Keratinocyte (primary cell): ENCODE data around the gene PRR14L. TPM values are rescaled to one million over a fixed set of nuclear protein-coding genes. Genes with fewer than 3 reads are reported as not detected.
"Not testable (repeated sequence)": the region's sequence is repeated elsewhere in the genome, so short reads cannot be mapped to it uniquely, and the experiment has no call there.

Experiments used
- DNase-seq: peaks from one replicate; pipeline ENCODE4 v3.0.0-alpha.2; 2011; ENCODE audit warnings: low read depth, missing footprints, low spot score
- FAIRE-seq: peaks from 2 replicates; lab custom pipeline; 2011; peaks lifted over from hg19 to GRCh38; lab: Jason Lieb, UNC
- H2AFZ ChIP-seq: 2 replicates; pipeline ENCODE4 v1.6.0; 2012; ENCODE audit warnings: low read length, control low read depth, inconsistent platforms; ENCODE audit not compliant: control insufficient read depth
- H3K27ac ChIP-seq: 2 replicates; pipeline ENCODE4 v1.5.1; 2011; ENCODE audit warnings: low read length; ENCODE audit not compliant: control insufficient read depth, insufficient read depth
- H3K27me3 ChIP-seq: 3 replicates; pipeline ENCODE4 v1.6.0; 2011; ENCODE audit warnings: low read length; ENCODE audit not compliant: control insufficient read depth, insufficient read depth; ENCODE audit errors: extremely low read depth
- H3K36me3 ChIP-seq, 2 experiments: 2 replicates in 1 of 2; 3 replicates in 1 of 2; pipeline ENCODE4 v1.5.1; 2011; ENCODE audit warnings: low read length in 2 of 2, mild to moderate bottlenecking in 1 of 2; ENCODE audit not compliant: control insufficient read depth in 2 of 2, insufficient read depth in 2 of 2; ENCODE audit errors: extremely low read depth in 1 of 2
- H3K4me1 ChIP-seq: 3 replicates; pipeline ENCODE4 v1.5.1; 2011; ENCODE audit warnings: low read length; ENCODE audit not compliant: control insufficient read depth, insufficient read depth; ENCODE audit errors: extremely low read depth
- H3K4me2 ChIP-seq: 3 replicates; pipeline ENCODE4 v1.6.0; 2011; ENCODE audit warnings: low read depth, low read length; ENCODE audit not compliant: control insufficient read depth, insufficient read depth; ENCODE audit errors: extremely low read depth
- H3K4me3 ChIP-seq, 3 experiments: fragments of 200-600 bp in 1 of 3; sonication (generic) in 1 of 3; 2 replicates in 2 of 3; 3 replicates in 1 of 3; pipeline ENCODE4 v1.5.1; 2011 to 2016; ENCODE audit warnings: low read length in 3 of 3, mild to moderate bottlenecking in 3 of 3, control low read depth in 2 of 3, inconsistent platforms in 1 of 3, low read depth in 1 of 3, mixed read lengths in 1 of 3, mixed run types in 1 of 3, moderate library complexity in 1 of 3; ENCODE audit not compliant: control insufficient read depth in 2 of 3, insufficient read depth in 2 of 3; ENCODE audit errors: extremely low read depth in 1 of 3
- H3K79me2 ChIP-seq: 2 replicates; pipeline ENCODE4 v1.6.0; 2012; ENCODE audit warnings: low read length; ENCODE audit not compliant: control insufficient read depth, insufficient read depth
- H3K9ac ChIP-seq: 3 replicates; pipeline ENCODE4 v1.6.0; 2011; ENCODE audit warnings: low read length; ENCODE audit not compliant: control insufficient read depth, insufficient read depth; ENCODE audit errors: extremely low read depth
- H3K9me1 ChIP-seq: 3 replicates; pipeline ENCODE4 v1.6.0; 2011; ENCODE audit warnings: low read length; ENCODE audit not compliant: control insufficient read depth, insufficient read depth; ENCODE audit errors: extremely low read depth
- H3K9me3 ChIP-seq: 2 replicates; pipeline ENCODE4 v1.5.1; 2012; ENCODE audit warnings: low read depth, low read length; ENCODE audit not compliant: control insufficient read depth
- H4K20me1 ChIP-seq: 3 replicates; pipeline ENCODE4 v1.6.0; 2011; ENCODE audit warnings: low read length; ENCODE audit not compliant: control insufficient read depth, insufficient read depth; ENCODE audit errors: extremely low read depth
- EZH2 ChIP-seq: IDR thresholded peaks from one replicate; pipeline ENCODE4 v1.6.1; 2012; ENCODE audit warnings: inconsistent platforms, mild to moderate bottlenecking, low read length, moderate library complexity
- dilution Hi-C: fragments of 300-500 bp; cut with MboI; formaldehyde crosslinking; loops from one replicate; pipeline ENCODE4 v1.7.0; 2020; ENCODE audit warnings: low sequenced_read_pairs; ENCODE audit not compliant: extremely low pct_ligation_motif_present
- polyA plus RNA-seq, 5 experiments: library from polyadenylated mRNA; depleted of rRNA in 3 of 5; stranded (reverse) in 3 of 5; stranded (forward) in 1 of 5; unstranded in 1 of 5; fragments of >200 nt; gene quantifications; 1 replicate in 1 of 5; 2 replicates in 3 of 5; 3 replicates in 1 of 5; pipeline versions ENCODE4 v1.2.1 to v1.2.3, GENCODE V29; 2011 to 2012; ENCODE audit warnings: missing spikeins in 2 of 5, low read depth in 1 of 5, low replicate concordance in 1 of 5
- TF ChIP-seq, protein P1 (sequence below), 3 experiments: IDR thresholded peaks in 1 of 3; conservative IDR thresholded peaks in 1 of 3; optimal IDR thresholded peaks in 1 of 3; 2 replicates in 2 of 3; 3 replicates in 1 of 3; pipeline versions ENCODE3 to v1.5.1; 2011; ENCODE audit warnings: low read length in 3 of 3, mild to moderate bottlenecking in 3 of 3, moderate library complexity in 2 of 3, control low read depth in 1 of 3, inconsistent platforms in 1 of 3; ENCODE audit not compliant: insufficient read depth in 2 of 3; ENCODE audit errors: extremely low read depth in 1 of 3

The PRR14L gene
- polyA plus RNA-seq, 1 donor (not counting 4 experiments of a cell fraction or from before 2014, with no cell fraction given) = 13.6 TPM

DNA sequence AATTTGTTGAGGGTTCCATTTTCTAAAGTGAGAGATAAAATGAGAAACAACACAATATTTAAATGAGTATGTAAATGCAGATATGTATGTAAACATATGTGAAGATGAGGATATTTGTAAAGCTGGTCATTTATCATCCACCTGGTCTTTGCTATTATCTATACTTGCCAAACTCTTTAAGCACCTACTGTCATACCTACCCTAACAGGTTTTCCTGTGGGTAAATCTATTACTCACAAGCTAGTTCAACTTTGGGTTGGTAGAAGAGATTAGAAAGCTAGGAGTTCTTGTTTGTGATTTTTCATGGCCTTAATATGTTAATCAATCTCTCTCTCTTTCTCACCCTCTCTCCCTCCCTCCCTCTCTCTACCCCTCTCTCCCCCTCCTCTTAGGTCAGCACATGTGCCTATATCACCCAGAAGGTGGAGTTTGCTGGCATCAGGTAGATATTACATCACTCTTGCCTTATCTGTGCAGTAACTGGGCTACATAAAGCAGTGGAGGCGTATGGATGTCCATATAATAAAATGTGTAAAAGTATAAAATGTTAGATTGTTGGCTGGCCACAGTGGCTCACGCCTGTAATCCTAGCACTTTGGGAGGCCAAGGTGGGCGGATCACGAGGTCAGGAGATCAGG lies 18.6 kb upstream of the PRR14L start:
- H3K4me2 ChIP-seq = no peak overlapping the region
- H3K9me1 ChIP-seq = no peaks in the 10 kb centered on the region
- H3K79me2 ChIP-seq = no peaks in the 10 kb centered on the region
- H3K36me3 ChIP-seq = peaks cover 5 to 14% of the 10 kb centered on the region in 2 experiments
- no peaks in the 10 kb centered on the region for H3K4me1 ChIP-seq
- H2AFZ ChIP-seq = no peak overlapping the region
- DNase-seq (no peak), FAIRE-seq (no peak)
- dilution Hi-C loops = no loop called here
- TF ChIP-seq, protein P1, sequence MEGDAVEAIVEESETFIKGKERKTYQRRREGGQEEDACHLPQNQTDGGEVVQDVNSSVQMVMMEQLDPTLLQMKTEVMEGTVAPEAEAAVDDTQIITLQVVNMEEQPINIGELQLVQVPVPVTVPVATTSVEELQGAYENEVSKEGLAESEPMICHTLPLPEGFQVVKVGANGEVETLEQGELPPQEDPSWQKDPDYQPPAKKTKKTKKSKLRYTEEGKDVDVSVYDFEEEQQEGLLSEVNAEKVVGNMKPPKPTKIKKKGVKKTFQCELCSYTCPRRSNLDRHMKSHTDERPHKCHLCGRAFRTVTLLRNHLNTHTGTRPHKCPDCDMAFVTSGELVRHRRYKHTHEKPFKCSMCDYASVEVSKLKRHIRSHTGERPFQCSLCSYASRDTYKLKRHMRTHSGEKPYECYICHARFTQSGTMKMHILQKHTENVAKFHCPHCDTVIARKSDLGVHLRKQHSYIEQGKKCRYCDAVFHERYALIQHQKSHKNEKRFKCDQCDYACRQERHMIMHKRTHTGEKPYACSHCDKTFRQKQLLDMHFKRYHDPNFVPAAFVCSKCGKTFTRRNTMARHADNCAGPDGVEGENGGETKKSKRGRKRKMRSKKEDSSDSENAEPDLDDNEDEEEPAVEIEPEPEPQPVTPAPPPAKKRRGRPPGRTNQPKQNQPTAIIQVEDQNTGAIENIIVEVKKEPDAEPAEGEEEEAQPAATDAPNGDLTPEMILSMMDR (optimal IDR thresholded peaks at IDR 0.05 in 1 of 3, IDR thresholded peaks at IDR 0.05 in 1 of 3, conservative IDR thresholded peaks at IDR 0.05 in 1 of 3; ENCODE audit: extremely low read depth in 1 of 3, insufficient read depth in 2 of 3, low read length in 3 of 3) = no peak
- no peak for TF ChIP-seq EZH2
- H3K9me3 ChIP-seq = no peaks in the 10 kb centered on the region
- H3K27ac ChIP-seq = no peak overlapping the region
- H3K4me3 ChIP-seq = no peak overlapping the region
- H3K9ac ChIP-seq = no peak overlapping the region
- no peaks in the 10 kb centered on the region for H3K27me3 ChIP-seq
- H4K20me1 ChIP-seq = no peaks in the 10 kb centered on the region

DNA sequence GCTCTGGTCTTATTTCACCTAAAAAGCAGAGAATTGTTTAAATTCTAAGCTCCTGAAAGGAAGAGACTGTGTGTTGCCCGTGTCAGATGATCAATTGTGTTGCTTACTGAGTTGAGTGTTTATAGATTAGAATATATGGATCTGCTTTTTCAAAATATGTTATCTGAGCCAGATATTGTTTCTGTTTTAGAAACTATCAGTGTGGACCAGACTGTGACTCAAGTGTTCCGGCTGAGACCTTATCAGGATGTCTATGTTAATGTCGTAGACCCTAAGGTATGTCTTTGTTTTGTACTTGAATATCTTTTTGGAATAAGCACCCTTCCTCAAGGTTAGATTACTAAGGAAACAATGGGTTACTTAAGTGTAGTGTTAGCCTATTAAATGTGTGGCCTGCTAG lies 14.9 kb upstream of the PRR14L start:
- no peak for FAIRE-seq
- Histone ChIP-seq H2AFZ (no peak overlapping the region), H3K9me1 (no peaks in the 10 kb centered on the region), H4K20me1 (no peaks in the 10 kb centered on the region), H3K27ac (no peak overlapping the region), H3K79me2 (no peaks in the 10 kb centered on the region), H3K36me3 (peaks cover 5 to 12% of the 10 kb centered on the region in 2 experiments), H3K9ac (no peak overlapping the region), H3K4me1 (no peaks in the 10 kb centered on the region), H3K9me3 (no peaks in the 10 kb centered on the region), H3K27me3 (no peaks in the 10 kb centered on the region), H3K4me2 (no peak overlapping the region), H3K4me3 (no peak overlapping the region)
- TF ChIP-seq EZH2 = no peak
- TF ChIP-seq, protein P1 (optimal IDR thresholded peaks at IDR 0.05 in 1 of 3, IDR thresholded peaks at IDR 0.05 in 1 of 3, conservative IDR thresholded peaks at IDR 0.05 in 1 of 3; ENCODE audit: extremely low read depth in 1 of 3, insufficient read depth in 2 of 3, low read length in 3 of 3) = no peak
- dilution Hi-C loops = no loop called here
- DNase-seq = no peak

DNA sequence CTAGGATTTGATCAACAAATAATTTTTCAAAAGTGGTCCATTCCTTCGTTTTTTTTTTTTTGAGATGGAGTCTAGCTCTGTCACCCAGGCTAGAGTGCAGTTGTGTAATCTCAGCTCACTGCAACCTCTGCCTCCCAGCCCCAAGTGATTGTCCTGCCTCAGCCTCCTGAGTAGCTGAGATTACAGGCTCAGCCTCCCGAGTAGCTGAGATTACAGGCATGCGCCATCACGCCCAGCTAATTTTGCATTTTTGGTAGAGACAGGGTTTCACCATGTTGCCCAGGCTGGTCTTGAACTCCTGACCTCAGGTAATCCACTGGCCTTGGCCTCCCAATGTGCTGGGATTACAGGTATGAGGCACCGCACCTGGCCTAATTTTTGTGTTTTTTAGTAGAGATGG lies 8.9 kb upstream of the PRR14L start:
- H3K4me3 ChIP-seq, H3K9me3 ChIP-seq, H3K9ac ChIP-seq, FAIRE-seq, H2AFZ ChIP-seq, H3K9me1 ChIP-seq, H3K27me3 ChIP-seq, H4K20me1 ChIP-seq, dilution Hi-C loops, DNase-seq, H3K27ac ChIP-seq, H3K4me2 ChIP-seq, H3K36me3 ChIP-seq: not testable (repeated sequence)
- Histone ChIP-seq H3K79me2 (peaks cover 12% of the 10 kb centered on the region), H3K4me1 (peaks cover 13% of the 10 kb centered on the region)
